Measurements from ENCODE around the gene ZNF148. TPM values are rescaled to one million over a fixed set of nuclear protein-coding genes. Genes with fewer than 3 reads are reported as not detected.

ZNF148 gene, protein sequence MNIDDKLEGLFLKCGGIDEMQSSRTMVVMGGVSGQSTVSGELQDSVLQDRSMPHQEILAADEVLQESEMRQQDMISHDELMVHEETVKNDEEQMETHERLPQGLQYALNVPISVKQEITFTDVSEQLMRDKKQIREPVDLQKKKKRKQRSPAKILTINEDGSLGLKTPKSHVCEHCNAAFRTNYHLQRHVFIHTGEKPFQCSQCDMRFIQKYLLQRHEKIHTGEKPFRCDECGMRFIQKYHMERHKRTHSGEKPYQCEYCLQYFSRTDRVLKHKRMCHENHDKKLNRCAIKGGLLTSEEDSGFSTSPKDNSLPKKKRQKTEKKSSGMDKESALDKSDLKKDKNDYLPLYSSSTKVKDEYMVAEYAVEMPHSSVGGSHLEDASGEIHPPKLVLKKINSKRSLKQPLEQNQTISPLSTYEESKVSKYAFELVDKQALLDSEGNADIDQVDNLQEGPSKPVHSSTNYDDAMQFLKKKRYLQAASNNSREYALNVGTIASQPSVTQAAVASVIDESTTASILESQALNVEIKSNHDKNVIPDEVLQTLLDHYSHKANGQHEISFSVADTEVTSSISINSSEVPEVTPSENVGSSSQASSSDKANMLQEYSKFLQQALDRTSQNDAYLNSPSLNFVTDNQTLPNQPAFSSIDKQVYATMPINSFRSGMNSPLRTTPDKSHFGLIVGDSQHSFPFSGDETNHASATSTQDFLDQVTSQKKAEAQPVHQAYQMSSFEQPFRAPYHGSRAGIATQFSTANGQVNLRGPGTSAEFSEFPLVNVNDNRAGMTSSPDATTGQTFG
- total RNA-seq (2021) (19.4 to 20.0 TPM (median 19.7 TPM) in 3 replicates), Bru-seq, nascent RNA (percentile 84 among the genes with signal in this experiment)
- long read RNA-seq, experiment 1, full-length matches to known transcripts: 39 of 63 reads
- long read RNA-seq, experiment 1, partial matches to known transcripts: 7 of 63 reads
- long read RNA-seq, experiment 1, other reads (novel, unspliced or antisense): 17 of 63 reads
- long read RNA-seq, experiment 2, full-length matches to known transcripts: 3 of 12 reads
- long read RNA-seq, experiment 2, partial matches to known transcripts: 1 of 12 reads
- long read RNA-seq, experiment 2, other reads (novel, unspliced or antisense): 8 of 12 reads
- long read RNA-seq, experiment 3, full-length matches to known transcripts: 2 of 5 reads
- long read RNA-seq, experiment 3, partial matches to known transcripts: 1 of 5 reads
- long read RNA-seq, experiment 3, other reads (novel, unspliced or antisense): 2 of 5 reads

- ChIA-PET POLR2A (interaction anchor here (0.6 to 1.2 kb wide), 3 partner anchors 13 to 380 kb away, joined by 3 to 4 read pairs (median 4); partner anchors contain the start of gene SLC12A8), CTCF (interaction anchor here (0.6 kb wide), 1 partner anchor 218 kb away, joined by 3 read pairs; no protein-coding TSS in a partner anchor)
- H3K27me3 Mint-ChIP-seq (ENCODE audit: low read depth): peaks cover 3% of the 10 kb centered on the region; the same call in 1 of the 2 replicates
- TF ChIP-seq FOXP1 (CRISPR knock-in tag; IDR thresholded peaks at IDR 0.05; ENCODE audit: borderline replicate concordance) (peak; percentile 90; the same call in 1 of the 2 replicates), ATF1 (CRISPR knock-in tag; IDR thresholded peaks at IDR 0.05) (0 out of 2 replicates have a peak, but pooled peaks have one; percentile 79), PRRX2 (CRISPR knock-in tag; IDR thresholded peaks at IDR 0.05) (no peak), FOXJ3 (CRISPR knock-in tag; IDR thresholded peaks at IDR 0.05; ENCODE audit: borderline replicate concordance) (0 out of 2 replicates have a peak, but pooled peaks have one; percentile 44), JUN (CRISPR knock-in tag; IDR thresholded peaks at IDR 0.05) (no peak), RELA (CRISPR knock-in tag; IDR thresholded peaks at IDR 0.05; ENCODE audit: borderline replicate concordance) (no peak), NR3C1 (CRISPR knock-in tag; conservative IDR thresholded peaks at IDR 0.05; ENCODE audit: low read depth) (0 out of 2 replicates have a peak, but pooled peaks have one; percentile 44), MXD4 (CRISPR knock-in tag; IDR thresholded peaks at IDR 0.05; ENCODE audit: borderline replicate concordance) (no peak), ESRRA (CRISPR knock-in tag; IDR thresholded peaks at IDR 0.05; ENCODE audit: borderline replicate concordance) (0 out of 2 replicates have a peak, but pooled peaks have one; percentile 64), IRF1 (CRISPR knock-in tag; IDR thresholded peaks at IDR 0.05) (peak; percentile 79; the same call in 1 of the 2 replicates), ZNF423 (CRISPR knock-in tag; IDR thresholded peaks at IDR 0.05) (no peak), CBFB (CRISPR knock-in tag; IDR thresholded peaks at IDR 0.05; ENCODE audit: low read depth) (no peak), HMGA2 (CRISPR knock-in tag; IDR thresholded peaks at IDR 0.05) (no peak), NFYB (CRISPR knock-in tag; conservative IDR thresholded peaks at IDR 0.05; ENCODE audit: low read depth) (no peak), MYBL2 (CRISPR knock-in tag; IDR thresholded peaks at IDR 0.05) (peak; percentile 41; the same call in 1 of the 2 replicates), KAT7 (CRISPR knock-in tag; IDR thresholded peaks at IDR 0.05; ENCODE audit: borderline replicate concordance) (0 out of 2 replicates have a peak, but pooled peaks have one; percentile 44), ZBTB43 (CRISPR knock-in tag; IDR thresholded peaks at IDR 0.05) (peak; percentile 60; the same call in 1 of the 2 replicates), SP1 (CRISPR knock-in tag; conservative IDR thresholded peaks at IDR 0.05) (peak; percentile 83)
- TF ChIP-seq, protein P1, sequence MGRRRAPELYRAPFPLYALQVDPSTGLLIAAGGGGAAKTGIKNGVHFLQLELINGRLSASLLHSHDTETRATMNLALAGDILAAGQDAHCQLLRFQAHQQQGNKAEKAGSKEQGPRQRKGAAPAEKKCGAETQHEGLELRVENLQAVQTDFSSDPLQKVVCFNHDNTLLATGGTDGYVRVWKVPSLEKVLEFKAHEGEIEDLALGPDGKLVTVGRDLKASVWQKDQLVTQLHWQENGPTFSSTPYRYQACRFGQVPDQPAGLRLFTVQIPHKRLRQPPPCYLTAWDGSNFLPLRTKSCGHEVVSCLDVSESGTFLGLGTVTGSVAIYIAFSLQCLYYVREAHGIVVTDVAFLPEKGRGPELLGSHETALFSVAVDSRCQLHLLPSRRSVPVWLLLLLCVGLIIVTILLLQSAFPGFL (CRISPR knock-in tag; IDR thresholded peaks at IDR 0.05; ENCODE audit: borderline replicate concordance): no peak
- TF ChIP-seq, protein P2, sequence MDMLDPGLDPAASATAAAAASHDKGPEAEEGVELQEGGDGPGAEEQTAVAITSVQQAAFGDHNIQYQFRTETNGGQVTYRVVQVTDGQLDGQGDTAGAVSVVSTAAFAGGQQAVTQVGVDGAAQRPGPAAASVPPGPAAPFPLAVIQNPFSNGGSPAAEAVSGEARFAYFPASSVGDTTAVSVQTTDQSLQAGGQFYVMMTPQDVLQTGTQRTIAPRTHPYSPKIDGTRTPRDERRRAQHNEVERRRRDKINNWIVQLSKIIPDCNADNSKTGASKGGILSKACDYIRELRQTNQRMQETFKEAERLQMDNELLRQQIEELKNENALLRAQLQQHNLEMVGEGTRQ (CRISPR knock-in tag; IDR thresholded peaks at IDR 0.05): 0 out of 2 replicates have a peak, but pooled peaks have one; percentile 23
- TF ChIP-seq, protein P3, sequence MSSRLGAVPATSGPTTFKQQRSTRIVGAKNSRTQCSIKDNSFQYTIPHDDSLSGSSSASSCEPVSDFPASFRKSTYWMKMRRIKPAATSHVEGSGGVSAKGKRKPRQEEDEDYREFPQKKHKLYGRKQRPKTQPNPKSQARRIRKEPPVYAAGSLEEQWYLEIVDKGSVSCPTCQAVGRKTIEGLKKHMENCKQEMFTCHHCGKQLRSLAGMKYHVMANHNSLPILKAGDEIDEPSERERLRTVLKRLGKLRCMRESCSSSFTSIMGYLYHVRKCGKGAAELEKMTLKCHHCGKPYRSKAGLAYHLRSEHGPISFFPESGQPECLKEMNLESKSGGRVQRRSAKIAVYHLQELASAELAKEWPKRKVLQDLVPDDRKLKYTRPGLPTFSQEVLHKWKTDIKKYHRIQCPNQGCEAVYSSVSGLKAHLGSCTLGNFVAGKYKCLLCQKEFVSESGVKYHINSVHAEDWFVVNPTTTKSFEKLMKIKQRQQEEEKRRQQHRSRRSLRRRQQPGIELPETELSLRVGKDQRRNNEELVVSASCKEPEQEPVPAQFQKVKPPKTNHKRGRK (CRISPR knock-in tag; IDR thresholded peaks at IDR 0.05; ENCODE audit: borderline replicate concordance): no peak
- TF ChIP-seq, protein P4, sequence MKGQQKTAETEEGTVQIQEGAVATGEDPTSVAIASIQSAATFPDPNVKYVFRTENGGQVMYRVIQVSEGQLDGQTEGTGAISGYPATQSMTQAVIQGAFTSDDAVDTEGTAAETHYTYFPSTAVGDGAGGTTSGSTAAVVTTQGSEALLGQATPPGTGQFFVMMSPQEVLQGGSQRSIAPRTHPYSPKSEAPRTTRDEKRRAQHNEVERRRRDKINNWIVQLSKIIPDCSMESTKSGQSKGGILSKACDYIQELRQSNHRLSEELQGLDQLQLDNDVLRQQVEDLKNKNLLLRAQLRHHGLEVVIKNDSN (CRISPR knock-in tag; IDR thresholded peaks at IDR 0.05): peak; percentile 34; the same call in 1 of the 2 replicates
- TF ChIP-seq, protein P5, sequence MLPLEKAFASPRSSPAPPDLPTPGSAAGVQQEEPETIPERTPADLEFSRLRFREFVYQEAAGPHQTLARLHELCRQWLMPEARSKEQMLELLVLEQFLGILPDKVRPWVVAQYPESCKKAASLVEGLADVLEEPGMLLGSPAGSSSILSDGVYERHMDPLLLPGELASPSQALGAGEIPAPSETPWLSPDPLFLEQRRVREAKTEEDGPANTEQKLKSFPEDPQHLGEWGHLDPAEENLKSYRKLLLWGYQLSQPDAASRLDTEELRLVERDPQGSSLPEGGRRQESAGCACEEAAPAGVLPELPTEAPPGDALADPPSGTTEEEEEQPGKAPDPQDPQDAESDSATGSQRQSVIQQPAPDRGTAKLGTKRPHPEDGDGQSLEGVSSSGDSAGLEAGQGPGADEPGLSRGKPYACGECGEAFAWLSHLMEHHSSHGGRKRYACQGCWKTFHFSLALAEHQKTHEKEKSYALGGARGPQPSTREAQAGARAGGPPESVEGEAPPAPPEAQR (CRISPR knock-in tag; IDR thresholded peaks at IDR 0.05): no peak
Measured at GRCh38 chr3:125374996-125375941, at the start of gene ZNF148. TSS of gene ZNF148 (minus strand) at chr3:125375325. CDS start at chr3:125313640, 61,685 bp downstream.

More at GRCh38 chr3:125374996-125375941, at the start of gene ZNF148:
- no peaks in the 10 kb centered on the region for H3K9me3 Mint-ChIP-seq
- ATAC-seq (peak; percentile 87), DNase-seq (ENCODE audit: low spot score) (peak; percentile 87)
- peaks cover 33% of the 10 kb centered on the region for H3K4me1 Mint-ChIP-seq
- H3K36me3 Mint-ChIP-seq: no peaks in the 10 kb centered on the region
- H3K27ac Mint-ChIP-seq: peak within 1 kb of the TSS; percentile 82
- H3K4me3 Mint-ChIP-seq: peak within 1 kb of the TSS; percentile 90
